Endothelial cell of umbilical vein (primary cell): ENCODE data around the gene LHFPL2.

Source experiments
- FOS ChIP-seq: IDR thresholded peaks from 2 replicates; pipeline ENCODE4 v1.6.1; 2011; ENCODE audit warnings: mild to moderate bottlenecking, low read length, moderate library complexity, borderline replicate concordance; ENCODE audit not compliant: insufficient read depth
- POLR2A ChIP-seq: IDR thresholded peaks from 2 replicates; pipeline ENCODE4 v1.6.1; 2012; ENCODE audit warnings: low read depth, mild to moderate bottlenecking, control low read depth, low read length
- TF ChIP-seq, protein P1 (sequence below), 2 donors: IDR thresholded peaks; 1 replicate in 1 of 2; 2 replicates in 1 of 2; pipeline ENCODE4 v1.5.1; 2011; ENCODE audit warnings: low read length in 2 of 2, mild to moderate bottlenecking in 2 of 2, moderate library complexity in 2 of 2, control low read depth in 1 of 2, inconsistent platforms in 1 of 2, low read depth in 1 of 2; ENCODE audit not compliant: insufficient read depth in 1 of 2; ENCODE audit errors: extremely low read depth in 1 of 2

DNA sequence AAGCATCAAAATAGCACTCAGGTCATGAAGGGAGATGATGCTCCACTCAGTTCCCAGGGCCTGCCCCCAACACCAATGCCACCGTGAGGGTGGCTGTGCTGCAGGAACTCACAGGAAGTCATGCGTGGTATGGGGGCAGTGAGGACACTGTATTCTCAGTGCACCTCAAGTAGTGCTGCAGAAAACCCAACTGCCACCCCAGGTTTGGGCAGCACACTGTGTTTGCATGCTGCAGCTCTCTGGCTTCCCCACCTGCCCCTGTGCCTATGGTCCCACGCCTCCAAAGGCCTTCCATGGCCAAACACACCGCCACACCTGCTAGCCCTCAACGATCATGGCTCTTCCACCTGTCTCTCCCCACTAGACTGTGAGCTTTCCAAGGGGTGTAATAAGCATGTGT is 14.3 kb downstream of the LHFPL2 start:
- TF ChIP-seq, protein P1, sequence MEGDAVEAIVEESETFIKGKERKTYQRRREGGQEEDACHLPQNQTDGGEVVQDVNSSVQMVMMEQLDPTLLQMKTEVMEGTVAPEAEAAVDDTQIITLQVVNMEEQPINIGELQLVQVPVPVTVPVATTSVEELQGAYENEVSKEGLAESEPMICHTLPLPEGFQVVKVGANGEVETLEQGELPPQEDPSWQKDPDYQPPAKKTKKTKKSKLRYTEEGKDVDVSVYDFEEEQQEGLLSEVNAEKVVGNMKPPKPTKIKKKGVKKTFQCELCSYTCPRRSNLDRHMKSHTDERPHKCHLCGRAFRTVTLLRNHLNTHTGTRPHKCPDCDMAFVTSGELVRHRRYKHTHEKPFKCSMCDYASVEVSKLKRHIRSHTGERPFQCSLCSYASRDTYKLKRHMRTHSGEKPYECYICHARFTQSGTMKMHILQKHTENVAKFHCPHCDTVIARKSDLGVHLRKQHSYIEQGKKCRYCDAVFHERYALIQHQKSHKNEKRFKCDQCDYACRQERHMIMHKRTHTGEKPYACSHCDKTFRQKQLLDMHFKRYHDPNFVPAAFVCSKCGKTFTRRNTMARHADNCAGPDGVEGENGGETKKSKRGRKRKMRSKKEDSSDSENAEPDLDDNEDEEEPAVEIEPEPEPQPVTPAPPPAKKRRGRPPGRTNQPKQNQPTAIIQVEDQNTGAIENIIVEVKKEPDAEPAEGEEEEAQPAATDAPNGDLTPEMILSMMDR (IDR thresholded peaks at IDR 0.05; ENCODE audit: extremely low read depth in 1 of 2, insufficient read depth in 1 of 2, low read depth in 1 of 2, low read length in 2 of 2): no peak
- TF ChIP-seq POLR2A: no peak
- TF ChIP-seq FOS: no peak
